GM12872 (cell line): ENCODE measurements around the gene PDLIM5.

Experiments
- CTCF ChIP-seq: IDR thresholded peaks from 3 replicates; pipeline ENCODE4 v1.5.1; 2011; ENCODE audit warnings: low read depth, mild to moderate bottlenecking, low read length, moderate library complexity; ENCODE audit not compliant: insufficient read depth

Gene PDLIM5

DNA sequence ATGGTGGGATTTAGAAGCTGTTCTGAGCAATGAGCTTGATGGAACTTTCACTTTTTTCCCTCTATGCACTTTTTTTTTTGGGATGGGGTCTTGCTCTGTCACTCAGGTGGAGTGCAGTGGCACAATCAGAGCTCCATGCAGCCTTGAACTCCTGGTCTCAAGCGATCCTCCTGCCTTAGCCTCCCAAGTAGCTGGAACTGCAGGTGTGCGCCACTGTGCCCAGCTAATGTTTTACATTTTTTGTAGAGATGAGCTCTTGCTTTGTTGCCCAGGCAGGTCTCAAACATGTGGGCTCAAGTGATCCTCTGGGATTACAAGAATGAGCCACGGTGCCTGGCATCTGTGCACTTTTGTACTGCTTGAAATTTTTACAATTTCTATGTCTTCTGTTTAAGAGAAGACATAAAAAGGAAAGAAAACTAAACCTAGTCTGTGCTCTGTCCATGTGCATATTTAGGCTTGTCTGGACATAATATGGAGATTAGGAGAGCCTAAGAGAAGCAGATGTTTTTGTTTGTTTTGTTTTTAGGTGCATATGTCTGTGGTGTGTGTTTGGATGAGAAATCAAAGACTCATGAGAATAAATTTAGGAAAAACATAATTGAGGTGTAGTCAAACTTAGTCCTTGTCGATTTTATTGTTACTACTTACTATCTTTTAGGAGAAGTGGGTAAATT is 16.5 kb downstream of the PDLIM5 start:
- no peak for TF ChIP-seq CTCF

- TF ChIP-seq CTCF, result no peak
Measured at GRCh38 chr4:94469221-94469784, 17.6 kb downstream of the PDLIM5 start.

DNA sequence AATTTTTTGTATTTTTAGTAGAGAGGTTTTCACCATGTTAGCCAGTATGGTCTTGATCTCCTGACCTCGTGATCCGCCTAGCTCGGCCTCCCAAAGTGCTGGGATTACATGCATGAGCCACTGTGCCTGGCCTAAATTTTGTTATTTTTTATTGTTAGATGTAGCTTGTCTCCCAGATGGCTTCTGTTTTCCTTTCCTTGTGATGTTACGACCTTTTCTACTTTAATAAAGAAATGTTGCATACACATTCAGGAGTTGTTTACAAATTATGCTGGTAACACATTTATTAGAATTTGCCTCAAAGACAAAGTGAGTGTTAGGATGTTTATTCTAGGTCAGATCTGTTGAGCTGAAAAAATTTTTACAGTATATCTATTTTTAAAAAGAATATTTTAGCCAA is 18.4 kb downstream of the PDLIM5 start:
- no peak for TF ChIP-seq CTCF

DNA sequence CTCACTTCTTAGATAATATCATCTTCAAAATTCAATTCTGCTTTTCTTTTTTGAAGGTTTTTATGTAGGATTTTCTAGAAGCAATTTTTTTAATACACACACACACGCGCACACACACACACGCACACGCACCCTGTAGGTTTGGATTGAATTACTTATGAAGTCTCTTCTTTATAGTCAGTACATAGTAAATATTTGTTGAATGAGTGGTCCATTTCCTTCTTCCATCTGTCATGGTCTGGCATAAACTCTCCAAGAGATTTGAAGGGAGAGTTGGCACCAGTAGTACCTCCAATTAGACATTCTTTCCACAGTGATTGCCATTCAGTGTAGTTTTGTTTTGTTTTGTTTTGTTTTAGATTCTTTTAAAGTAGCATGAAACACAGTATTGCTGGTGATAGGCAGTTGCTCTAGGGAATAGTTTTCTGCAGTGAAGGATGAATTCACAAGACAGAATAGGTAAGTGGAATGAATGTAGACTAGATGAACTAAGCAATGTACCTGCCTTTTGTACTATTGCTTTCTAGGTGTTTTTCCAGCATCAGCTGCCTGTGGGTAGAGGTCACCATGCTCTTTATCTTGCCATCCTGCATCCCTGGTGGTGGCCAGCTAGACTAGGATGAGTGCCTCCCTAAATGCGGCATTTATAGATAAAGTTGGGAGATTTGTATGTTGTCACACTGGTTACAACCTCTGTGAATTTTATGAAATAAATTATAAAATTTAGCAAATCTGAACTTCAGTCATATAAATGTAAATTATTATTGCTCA is 20.5 kb downstream of the PDLIM5 start:
- no peak for TF ChIP-seq CTCF

- no peak for TF ChIP-seq CTCF
Measured at GRCh38 chr4:94475050-94475449, 23.3 kb downstream of the PDLIM5 start.

GRCh38 chr4:94475794-94476193 is 24.1 kb downstream of the PDLIM5 start:
- no peak for TF ChIP-seq CTCF

- TF ChIP-seq CTCF, result no peak
Measured at GRCh38 chr4:94477227-94477626, 25.5 kb downstream of the PDLIM5 start.
